NCI-H2029 treated with DMSO at 0.1 percent for 48 hours (cell line): ENCODE data around the gene PROX1.

Source experiments
- DNase-seq: peaks from one replicate; lab custom pipeline; 2025; lab: John Stamatoyannopoulos, UW

Gene PROX1

GRCh38 chr1:214021321-214021720 is 33.5 kb downstream of the PROX1 start:
- no peak for DNase-seq

GRCh38 chr1:214022229-214022791 is 34.5 kb downstream of the PROX1 start:
- peak; percentile 58 for DNase-seq

DNA sequence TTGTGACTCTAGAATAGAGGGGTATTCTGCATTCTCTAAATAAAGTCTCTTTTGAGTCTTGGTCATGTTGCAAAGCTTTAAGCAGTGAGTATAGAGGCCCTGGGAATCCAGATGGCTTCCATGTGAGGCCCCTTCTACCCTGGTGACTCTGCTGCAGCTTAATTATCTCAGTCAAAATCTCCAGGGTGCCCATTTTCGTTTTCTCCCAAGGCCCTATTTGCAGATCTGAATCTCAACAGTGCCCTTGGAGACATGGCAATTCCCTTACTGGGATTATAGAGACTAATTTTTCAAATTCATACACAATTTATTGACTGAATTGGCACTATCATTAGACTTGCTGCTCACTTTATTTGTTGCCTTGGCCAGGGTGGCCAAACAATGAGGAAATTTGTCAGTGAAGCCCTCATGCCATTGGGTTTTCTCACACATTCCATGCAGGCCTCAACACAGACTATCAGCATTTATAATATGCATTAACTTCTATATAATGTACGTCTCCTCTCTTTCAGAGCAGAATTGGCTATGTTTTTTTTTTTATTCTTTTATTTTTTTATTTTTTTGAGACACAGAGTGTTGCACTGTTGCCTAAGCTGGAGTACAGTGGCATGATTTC is 35.1 kb downstream of the PROX1 start:
- DNase-seq, result no peak

- DNase-seq, result no peak
These were observed 39.2 kb downstream of the PROX1 start for GRCh38 chr1:214026985-214027384.

DNA sequence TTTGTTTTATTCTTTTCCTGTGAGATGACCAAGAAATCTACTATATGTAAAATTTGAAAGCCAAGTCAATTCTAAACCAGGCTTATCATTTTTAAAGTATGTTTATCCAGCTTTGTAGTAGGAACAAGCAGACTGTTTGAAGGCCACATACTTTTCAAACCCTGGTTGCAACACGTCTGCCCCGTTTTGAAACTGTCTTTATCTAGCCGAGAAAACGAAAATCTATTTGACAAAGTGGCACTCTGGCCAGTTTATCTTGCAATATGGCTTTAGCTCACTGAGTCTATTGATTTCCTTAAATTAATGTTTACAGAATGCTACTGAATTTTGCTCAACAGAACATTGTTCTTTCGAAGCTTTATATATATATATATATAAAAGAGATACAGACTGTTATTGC is 39.7 kb downstream of the PROX1 start:
- no peak for DNase-seq

DNA sequence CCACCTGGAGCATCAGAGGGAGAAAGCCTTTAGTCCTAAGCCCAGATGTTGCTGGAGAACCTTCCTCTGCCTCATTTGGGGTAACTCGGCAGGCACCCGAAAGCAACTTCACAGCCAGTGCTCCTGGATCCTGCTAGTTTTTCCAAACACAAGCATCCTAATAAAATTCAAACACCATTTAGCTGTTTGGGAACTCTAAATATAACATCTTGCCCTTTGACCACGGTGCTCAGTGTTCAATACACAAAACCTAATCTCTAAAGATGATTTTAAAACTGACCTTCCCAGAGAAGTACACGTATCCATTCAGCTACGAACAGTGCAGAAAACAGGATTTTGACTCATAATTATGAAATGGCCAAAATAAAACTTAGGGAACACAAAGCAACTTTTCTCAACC is 40.3 kb downstream of the PROX1 start:
- DNase-seq, result no peak

DNA sequence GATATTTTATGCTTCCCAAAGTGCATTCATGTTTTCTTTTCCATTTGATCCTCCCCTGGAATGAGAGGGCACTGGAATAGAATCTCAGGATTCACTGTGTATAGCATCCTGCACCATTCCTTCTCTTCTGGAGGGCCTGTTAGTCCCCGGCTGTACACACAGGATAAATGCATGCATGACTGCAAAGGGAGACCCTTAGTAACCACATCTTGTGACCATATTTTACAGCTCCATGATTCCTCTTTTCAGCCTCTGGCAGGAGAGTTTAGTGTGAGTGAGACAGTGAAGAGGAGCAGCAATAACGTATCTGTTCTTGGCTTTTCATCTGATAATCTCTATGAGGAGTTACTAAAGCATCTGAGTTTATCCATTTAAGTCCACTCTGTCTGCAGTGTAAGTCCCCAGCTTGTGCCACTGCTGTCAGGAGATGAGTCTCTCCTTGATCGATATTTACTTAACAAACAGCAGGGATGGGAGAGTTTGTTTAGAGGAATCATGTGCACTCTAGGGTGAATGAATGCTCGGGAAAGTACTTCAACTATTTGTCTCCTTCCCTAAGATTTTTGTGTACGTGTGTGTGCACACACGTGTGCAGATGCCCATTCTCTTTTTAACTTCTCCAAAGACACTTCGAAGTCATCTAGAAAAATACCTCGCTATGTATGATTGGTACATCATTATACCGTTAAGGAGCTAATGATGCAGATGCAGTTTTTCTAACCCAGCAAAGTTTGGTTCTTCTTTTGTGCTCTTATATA is 41.1 kb downstream of the PROX1 start:
- DNase-seq, result no peak

DNA sequence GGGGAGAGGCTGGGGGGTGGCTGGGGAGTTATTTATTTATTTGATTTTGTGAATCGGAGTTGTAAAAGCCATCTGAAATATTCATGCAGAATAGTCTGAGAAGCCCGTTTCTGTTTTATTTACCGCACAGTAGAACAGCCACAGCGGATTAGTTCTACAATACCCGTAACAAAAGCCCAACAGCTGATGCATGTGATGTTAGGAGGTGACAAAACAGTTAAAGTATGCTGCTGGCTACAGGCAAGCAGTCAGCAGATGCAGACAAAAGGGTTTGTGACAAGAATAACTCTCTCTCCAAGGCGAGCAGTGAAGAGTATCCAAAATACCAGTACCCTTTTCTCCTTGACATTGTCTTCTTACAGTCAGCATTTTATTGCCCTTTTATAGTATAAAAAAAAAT is 42.0 kb downstream of the PROX1 start:
- no peak for DNase-seq

GRCh38 chr1:214031267-214031650 is 43.5 kb downstream of the PROX1 start:
- DNase-seq, result no peak

GRCh38 chr1:214037468-214037867 is 49.7 kb downstream of the PROX1 start:
- no peak for DNase-seq

DNA sequence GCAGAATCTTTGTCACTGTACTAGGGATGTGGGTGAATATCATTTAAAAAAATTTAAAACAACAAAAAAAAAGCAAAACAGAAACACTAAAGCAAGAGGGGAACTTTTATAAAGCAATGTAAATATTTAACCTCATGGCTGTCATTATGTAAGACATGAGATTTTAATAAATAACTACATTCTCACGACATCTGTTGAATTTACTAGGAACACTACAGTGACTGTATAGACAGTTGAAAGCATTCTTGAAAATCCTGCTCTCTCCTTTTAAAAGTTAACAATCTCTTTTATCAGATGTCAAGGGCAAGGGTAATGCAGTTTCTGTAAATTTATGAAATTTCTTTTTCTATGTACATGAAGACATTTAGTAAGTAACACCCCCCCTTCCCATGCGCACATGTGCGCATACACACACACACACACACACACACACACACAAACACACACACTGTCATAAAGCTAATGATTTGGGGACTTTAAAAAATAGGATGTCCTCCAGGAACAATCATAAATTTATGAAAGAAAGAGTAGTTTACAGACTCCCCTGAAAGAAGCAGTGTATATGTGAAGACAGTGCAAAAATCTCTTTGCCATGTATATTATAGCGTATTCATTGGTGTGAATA is 51.7 kb downstream of the PROX1 start:
- DNase-seq, result no peak

DNA sequence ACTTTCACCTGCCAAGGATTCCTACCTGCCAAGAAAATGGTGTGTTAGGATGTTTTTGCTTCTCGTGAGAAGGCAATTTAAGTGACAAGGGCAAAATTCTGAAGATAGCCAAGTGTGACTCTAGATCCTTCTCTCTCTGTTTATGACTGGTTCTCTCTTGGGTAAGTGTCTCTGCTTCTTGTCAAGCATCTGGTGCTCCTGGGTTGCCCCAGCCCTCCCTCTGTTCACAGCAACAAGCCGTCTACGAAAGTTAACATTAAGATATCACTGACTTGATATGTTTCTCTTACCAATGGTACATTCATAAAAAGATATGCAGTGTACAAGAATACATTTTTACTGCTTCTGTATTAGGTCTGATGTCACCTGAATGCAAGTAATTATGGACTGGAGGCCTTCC is 55.4 kb downstream of the PROX1 start:
- no peak for DNase-seq

DNA sequence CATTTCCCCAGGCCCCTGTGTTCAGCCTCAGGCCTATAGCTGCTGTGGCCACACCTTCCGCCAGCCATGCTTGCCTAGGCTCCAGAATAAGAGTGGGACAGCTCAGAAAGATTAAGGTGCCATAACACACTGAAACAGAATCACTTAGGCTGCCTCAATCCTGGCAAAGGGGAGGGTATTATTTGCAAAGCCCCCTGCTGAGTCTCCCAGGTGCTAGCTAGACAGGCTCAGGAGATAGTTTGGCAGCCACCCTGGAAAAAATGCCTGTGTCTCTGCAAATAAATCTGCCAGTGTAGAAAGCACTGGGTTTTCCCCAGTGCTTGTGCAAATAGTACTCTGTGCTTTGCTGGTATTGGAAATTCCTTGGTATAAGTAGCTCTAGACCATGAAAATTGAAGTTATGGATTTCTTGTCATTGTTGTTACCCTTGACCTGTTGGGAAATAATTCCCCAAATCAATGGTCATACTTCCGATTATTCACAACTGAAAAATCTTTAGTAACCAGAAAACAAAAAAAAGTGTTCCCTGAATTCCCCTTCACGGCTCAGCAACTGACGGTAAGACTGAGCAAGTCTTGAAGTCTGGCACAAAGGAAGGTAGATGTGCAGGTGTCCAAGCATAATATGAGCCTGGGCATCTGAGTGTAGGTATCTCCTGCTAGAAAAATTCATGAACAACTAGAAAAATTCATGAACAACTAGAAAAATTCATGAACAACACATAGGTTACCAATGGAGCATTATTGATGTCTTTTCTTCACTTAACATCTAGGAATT is 56.9 kb downstream of the PROX1 start:
- peak; percentile 11 for DNase-seq

GRCh38 chr1:214050513-214051401 is 63.0 kb downstream of the PROX1 start:
- no peak for DNase-seq

DNA sequence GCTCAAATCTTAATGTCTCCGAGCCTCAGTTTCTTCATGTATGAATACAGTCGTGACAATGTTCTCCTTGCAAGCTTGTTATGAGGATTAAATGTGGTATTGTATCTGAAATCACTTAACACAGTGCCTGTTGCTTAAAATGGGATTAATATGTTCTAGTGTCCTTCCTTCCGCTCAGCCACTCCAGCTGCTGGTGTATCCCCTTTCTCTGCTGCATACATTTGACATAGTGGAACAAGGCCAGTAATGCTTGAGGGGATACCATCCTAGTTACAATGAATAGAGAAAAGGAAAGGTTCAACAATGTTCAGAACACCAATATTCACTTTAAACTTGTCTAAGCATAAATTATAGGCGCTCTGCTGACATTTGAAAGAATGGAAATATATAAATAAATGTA is 64.0 kb downstream of the PROX1 start:
- no peak for DNase-seq

- DNase-seq, result no peak
These were observed 70.3 kb downstream of the PROX1 start for GRCh38 chr1:214058076-214058475.

GRCh38 chr1:214066190-214066589 is 78.4 kb downstream of the PROX1 start:
- DNase-seq, result no peak

- no peak for DNase-seq
These were observed 79.2 kb downstream of the PROX1 start for GRCh38 chr1:214066936-214067335.

DNA sequence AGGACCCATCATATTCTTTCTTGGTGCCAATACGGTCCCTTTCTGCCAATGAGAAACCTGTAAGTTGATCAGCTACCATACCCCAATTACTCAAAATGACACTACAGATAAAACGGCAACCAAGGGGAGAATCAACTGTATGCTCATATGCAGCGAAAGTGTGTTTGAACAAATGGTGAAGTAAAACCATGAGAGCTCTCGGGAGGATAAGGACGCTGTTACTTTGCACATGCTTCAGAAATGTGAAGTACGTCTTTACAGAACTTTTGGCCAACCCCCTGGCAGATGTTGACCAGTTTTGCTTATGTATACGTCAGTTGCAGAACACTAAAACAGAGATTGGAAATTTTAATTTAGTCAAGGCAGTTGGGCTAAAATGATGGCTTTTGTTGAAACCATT is 79.6 kb downstream of the PROX1 start:
- no peak for DNase-seq

- DNase-seq, result no peak
These were observed 80.3 kb downstream of the PROX1 start for GRCh38 chr1:214067853-214068703.
